GM23338 (cell line): ENCODE results near the gene DAB1. TPM values are rescaled to one million over a fixed set of nuclear protein-coding genes. Genes with fewer than 3 reads are reported as not detected.

Experiments used
- ATAC-seq: fragments of 200-7000 bp; cut with Tn5 transposase; 3 replicates; pipeline ENCODE4 v1.9.1; 2020
- DNase-seq: peaks from one replicate; pipeline ENCODE4 v3.0.0-alpha.2; 2015; ENCODE audit warnings: low spot score
- H2AFZ ChIP-seq: fragments of 200-600 bp; sonication (generic); 2 replicates; pipeline ENCODE4 v1.8.0; 2016; ENCODE audit warnings: antibody characterized with exemption, mild to moderate bottlenecking, moderate library complexity
- H3F3A ChIP-seq: fragments of 200-600 bp; sonication (generic); replicated peaks from 2 replicates; pipeline ENCODE4 v1.8.0; 2017; ENCODE audit warnings: antibody characterized with exemption, mixed run types, low read depth
- H3K27ac ChIP-seq: fragments of 200-600 bp; sonication (generic); 2 replicates; pipeline ENCODE4 v1.6.1; 2016; ENCODE audit warnings: low read depth
- H3K27me3 ChIP-seq: fragments of 200-600 bp; sonication (generic); 2 replicates; pipeline ENCODE4 v1.8.0; 2016; ENCODE audit warnings: mild to moderate bottlenecking, mixed run types, moderate library complexity; ENCODE audit not compliant: insufficient read depth
- H3K36me3 ChIP-seq: fragments of 200-600 bp; sonication (generic); 2 replicates; pipeline ENCODE4 v1.8.0; 2016; ENCODE audit warnings: mild to moderate bottlenecking; ENCODE audit not compliant: insufficient read depth
- H3K4me1 ChIP-seq: fragments of 200-600 bp; sonication (generic); 2 replicates; pipeline ENCODE4 v1.8.0; 2016; ENCODE audit warnings: mild to moderate bottlenecking, moderate library complexity; ENCODE audit not compliant: insufficient read depth
- H3K4me2 ChIP-seq: fragments of 200-600 bp; sonication (generic); 2 replicates; pipeline ENCODE4 v1.7.1; 2017; ENCODE audit warnings: mixed run types
- H3K4me3 ChIP-seq: fragments of 200-600 bp; sonication (generic); 2 replicates; pipeline ENCODE4 v1.6.1; 2016; ENCODE audit warnings: mixed run types
- H3K79me2 ChIP-seq: fragments of 200-600 bp; sonication (generic); replicated peaks from 2 replicates; pipeline ENCODE4 v1.8.0; 2017; ENCODE audit warnings: mild to moderate bottlenecking; ENCODE audit not compliant: insufficient read depth
- H3K9me2 ChIP-seq: fragments of 200-600 bp; sonication (generic); 2 replicates; pipeline ENCODE4 v1.8.0; 2017; ENCODE audit not compliant: insufficient read depth
- H4K20me1 ChIP-seq: fragments of 200-600 bp; sonication (generic); replicated peaks from 2 replicates; pipeline ENCODE4 v1.8.0; 2017; ENCODE audit warnings: mild to moderate bottlenecking; ENCODE audit not compliant: insufficient read depth
- H3K27ac Mint-ChIP-seq: 2 replicates; pipeline ENCODE4 v1.8.0; 2020; ENCODE audit warnings: inconsistent platforms, mild to moderate bottlenecking, moderate library complexity, mixed read lengths
- H3K27me3 Mint-ChIP-seq: 3 replicates; pipeline ENCODE4 v1.8.0; 2022; ENCODE audit warnings: low read depth, mild to moderate bottlenecking, moderate library complexity, mixed read lengths, inconsistent platforms; ENCODE audit not compliant: insufficient read depth, poor library complexity
- H3K36me3 Mint-ChIP-seq: 3 replicates; pipeline ENCODE4 v1.8.0; 2021; ENCODE audit warnings: low read depth, mild to moderate bottlenecking, inconsistent platforms, moderate library complexity, mixed read lengths
- H3K4me1 Mint-ChIP-seq: 3 replicates; pipeline ENCODE4 v1.8.0; 2020; ENCODE audit warnings: mild to moderate bottlenecking, inconsistent platforms, mixed read lengths
- H3K4me3 Mint-ChIP-seq: 3 replicates; pipeline ENCODE4 v1.8.0; 2021; ENCODE audit warnings: moderate library complexity, mild to moderate bottlenecking, inconsistent platforms, mixed read lengths
- H3K9me3 Mint-ChIP-seq: 3 replicates; pipeline ENCODE4 v1.8.0; 2020; ENCODE audit warnings: moderate library complexity, mild to moderate bottlenecking, inconsistent platforms, mixed read lengths
- CREB1 ChIP-seq: fragments of 250-450 bp; sonication (Bioruptor Pico); IDR thresholded peaks from 2 replicates; pipeline ENCODE4 v1.5.0; 2020; ENCODE audit warnings: low read depth, mild to moderate bottlenecking, moderate library complexity
- EZH2 ChIP-seq: fragments of 200-600 bp; sonication (generic); IDR thresholded peaks from one replicate; pipeline ENCODE4 v1.8.0; 2017; ENCODE audit warnings: antibody characterized with exemption, mild to moderate bottlenecking, low read depth; ENCODE audit not compliant: unreplicated experiment
- POLR2AphosphoS5 ChIP-seq: IDR thresholded peaks from 2 replicates; pipeline ENCODE4 v1.6.1; 2016; ENCODE audit warnings: antibody characterized with exemption, low read depth
- ZNF462 ChIP-seq: fragments of 250-450 bp; sonication (Bioruptor Pico); IDR thresholded peaks from 2 replicates; pipeline ENCODE4 v1.5.0; 2020; ENCODE audit warnings: mild to moderate bottlenecking, moderate library complexity
- polyA plus RNA-seq: library from polyadenylated mRNA; unstranded; fragments of >200 nt; fragmentation: Nextera tagmentation; extraction: Ambion mirVana; gene quantifications from 2 replicates; pipeline ENCODE4 v1.2.1, GENCODE V29; 2016
- total RNA-seq: library from RNA; depleted of rRNA; stranded (reverse); fragments of >200 nt; shearing (Covaris generic); gene quantifications from 2 replicates; pipeline ENCODE4 v1.2.3, GENCODE V29; 2014

DAB1 gene
- total and polyA plus RNA-seq, 2 experiments from 2014 or later: 12.8 to 14.5 TPM

GRCh38 chr1:57312869-57313268 lies 111.0 kb downstream of the DAB1 start:
- Histone ChIP-seq H4K20me1 (no peaks in the 10 kb centered on the region), H3K9me2 (peaks cover 8% of the 10 kb centered on the region), H3K36me3 (no peaks in the 10 kb centered on the region), H3K79me2 (no peaks in the 10 kb centered on the region), H3K4me2 (no peak overlapping the region), H2AFZ (no peak overlapping the region), H3K27me3 (no peaks in the 10 kb centered on the region), H3F3A (no peaks in the 10 kb centered on the region), H3K4me3 (no peak overlapping the region), H3K4me1 (no peaks in the 10 kb centered on the region; the same call in 1 of the 2 replicates), H3K27ac (no peak overlapping the region)
- H3K27me3 Mint-ChIP-seq: peaks cover 3% of the 10 kb centered on the region
- ATAC-seq (no peak), DNase-seq (no peak)
- TF ChIP-seq ZNF462 (CRISPR knock-in tag) (no peak), EZH2 (no peak), POLR2AphosphoS5 (no peak)
- no peak overlapping the region for H3K4me3 Mint-ChIP-seq
- peaks cover 1% of the 10 kb centered on the region; the same call in 1 of the 3 replicates for H3K9me3 Mint-ChIP-seq
- H3K36me3 Mint-ChIP-seq: peaks cover 2% of the 10 kb centered on the region
- H3K27ac Mint-ChIP-seq: no peak overlapping the region
- H3K4me1 Mint-ChIP-seq: peaks cover 6% of the 10 kb centered on the region; the same call in 2 of the 3 replicates

- DNase-seq (no peak), ATAC-seq (no peak)
- Mint-ChIP-seq H3K27ac (no peak overlapping the region), H3K4me3 (no peak overlapping the region), H3K36me3 (no peaks in the 10 kb centered on the region), H3K27me3 (peaks cover 8% of the 10 kb centered on the region), H3K9me3 (no peaks in the 10 kb centered on the region; the same call in 2 of the 3 replicates), H3K4me1 (peaks cover 11% of the 10 kb centered on the region)
- TF ChIP-seq CREB1 (CRISPR knock-in tag): no peak
- Histone ChIP-seq H3K4me3 (no peak overlapping the region), H3K27me3 (no peaks in the 10 kb centered on the region), H3F3A (no peaks in the 10 kb centered on the region), H3K4me2 (no peak overlapping the region), H3K4me1 (no peaks in the 10 kb centered on the region), H3K79me2 (no peaks in the 10 kb centered on the region), H3K9me2 (peaks cover 9% of the 10 kb centered on the region; the same call in 1 of the 2 replicates), H3K27ac (no peak overlapping the region), H2AFZ (no peak overlapping the region), H4K20me1 (no peaks in the 10 kb centered on the region), H3K36me3 (no peaks in the 10 kb centered on the region)
These were observed 112.4 kb downstream of the DAB1 start for GRCh38 chr1:57311411-57311810.
